ENCODE data around the gene SQSTM1. TPM values are rescaled to one million over a fixed set of nuclear protein-coding genes. Genes with fewer than 3 reads are reported as not detected.
A peak's percentile ranks its signal among the peaks of the same experiment; 100 is the strongest.

Gene SQSTM1
- total RNA-seq, 1 experiment from 2014 or later = 653 TPM

- no peak for DNase-seq (ENCODE audit: low read depth, low spot score)
- in situ Hi-C loops (cut with HindIII; ENCODE audit: low pct_unique_long_range_greater_than_20kb, low sequenced_read_pairs) = no loop called here
Measured at GRCh38 chr5:179792612-179793467, 27.9 kb upstream of the SQSTM1 start.

GRCh38 chr5:179793468-179794139 lies 27.1 kb upstream of the SQSTM1 start, which contains the start of gene LTC4S:
Gene LTC4S (plus strand): TSS chr5:179793986. CDS start chr5:179794081, 95 bp downstream.
- DNase-seq (ENCODE audit: low read depth, low spot score) = no peak
- in situ Hi-C loops (cut with HindIII; ENCODE audit: low pct_unique_long_range_greater_than_20kb, low sequenced_read_pairs) = no loop called here

- in situ Hi-C loops (cut with HindIII; ENCODE audit: low pct_unique_long_range_greater_than_20kb, low sequenced_read_pairs) = no loop called here
- no peak for DNase-seq (ENCODE audit: low read depth, low spot score)
Measured at GRCh38 chr5:179794171-179794570, 26.5 kb upstream of the SQSTM1 start.

- in situ Hi-C loops (cut with HindIII; ENCODE audit: low pct_unique_long_range_greater_than_20kb, low sequenced_read_pairs) = no loop called here
- DNase-seq (ENCODE audit: low read depth, low spot score) = no peak
Measured at GRCh38 chr5:179794575-179794974, 26.1 kb upstream of the SQSTM1 start.

GRCh38 chr5:179795049-179795862 lies 25.4 kb upstream of the SQSTM1 start:
- in situ Hi-C loops (cut with HindIII; ENCODE audit: low pct_unique_long_range_greater_than_20kb, low sequenced_read_pairs) = no loop called here
- DNase-seq (ENCODE audit: low read depth, low spot score) = no peak

- in situ Hi-C loops (cut with HindIII; ENCODE audit: low pct_unique_long_range_greater_than_20kb, low sequenced_read_pairs) = no loop called here
- DNase-seq (ENCODE audit: low read depth, low spot score) = peak; percentile 62
Measured at GRCh38 chr5:179795863-179796833, 24.6 kb upstream of the SQSTM1 start.

GRCh38 chr5:179796877-179797608 lies 23.7 kb upstream of the SQSTM1 start:
- in situ Hi-C loops (cut with HindIII; ENCODE audit: low pct_unique_long_range_greater_than_20kb, low sequenced_read_pairs) = no loop called here
- no peak for DNase-seq (ENCODE audit: low read depth, low spot score)

GRCh38 chr5:179797741-179798140 lies 23.0 kb upstream of the SQSTM1 start:
- in situ Hi-C loops (cut with HindIII; ENCODE audit: low pct_unique_long_range_greater_than_20kb, low sequenced_read_pairs) = no loop called here

GRCh38 chr5:179798144-179798770 lies 22.4 kb upstream of the SQSTM1 start:
- no peak for DNase-seq (ENCODE audit: low read depth, low spot score)
- in situ Hi-C loops (cut with HindIII; ENCODE audit: low pct_unique_long_range_greater_than_20kb, low sequenced_read_pairs) = no loop called here

More at GRCh38 chr5:179797741-179798140, 23.0 kb upstream of the SQSTM1 start:
- DNase-seq (ENCODE audit: low read depth, low spot score) = no peak

GRCh38 chr5:179798771-179799643 lies 21.7 kb upstream of the SQSTM1 start:
- no peak for DNase-seq (ENCODE audit: low read depth, low spot score)
- in situ Hi-C loops (cut with HindIII; ENCODE audit: low pct_unique_long_range_greater_than_20kb, low sequenced_read_pairs) = no loop called here

- in situ Hi-C loops (cut with HindIII; ENCODE audit: low pct_unique_long_range_greater_than_20kb, low sequenced_read_pairs) = no loop called here
- DNase-seq (ENCODE audit: low read depth, low spot score) = no peak
Measured at GRCh38 chr5:179799644-179799973, 21.1 kb upstream of the SQSTM1 start.

- in situ Hi-C loops (cut with HindIII; ENCODE audit: low pct_unique_long_range_greater_than_20kb, low sequenced_read_pairs) = no loop called here
Measured at GRCh38 chr5:179800071-179800695, 20.5 kb upstream of the SQSTM1 start.

GRCh38 chr5:179800696-179801201 lies 20.0 kb upstream of the SQSTM1 start:
- in situ Hi-C loops (cut with HindIII; ENCODE audit: low pct_unique_long_range_greater_than_20kb, low sequenced_read_pairs) = no loop called here
- no peak for DNase-seq (ENCODE audit: low read depth, low spot score)

More at GRCh38 chr5:179800071-179800695, 20.5 kb upstream of the SQSTM1 start:
- no peak for DNase-seq (ENCODE audit: low read depth, low spot score)

GRCh38 chr5:179801304-179802206 lies 19.1 kb upstream of the SQSTM1 start:
- in situ Hi-C loops (cut with HindIII; ENCODE audit: low pct_unique_long_range_greater_than_20kb, low sequenced_read_pairs) = no loop called here
- peak; percentile 72 for DNase-seq (ENCODE audit: low read depth, low spot score)

Data from SK-MEL-5 (cell line).